Gastroesophageal sphincter (tissue), 4 donors: ENCODE results near the gene LGR5. TPM values are rescaled to one million over a fixed set of nuclear protein-coding genes. Genes with fewer than 3 reads are reported as not detected.

Source experiments
- ATAC-seq: fragments of 150-250 bp; one replicate; pipeline ENCODE4 v1.9.1; 2016; ENCODE audit warnings: mild to moderate bottlenecking, moderate library complexity
- H3K27ac ChIP-seq, 4 donors: fragments of 200-600 bp; sonication (generic) in 3 of 4; 1 replicate in 3 of 4; 2 replicates in 1 of 4; pipeline ENCODE4 v1.5.1; 2016 to 2019
- H3K27me3 ChIP-seq: fragments of 200-600 bp; sonication (generic); one replicate; pipeline ENCODE4 v1.5.1; 2019
- H3K36me3 ChIP-seq, 2 donors: fragments of 200-600 bp; sonication (generic); one replicate each; pipeline ENCODE4 v1.5.1; 2019; ENCODE audit warnings: control low read depth in 1 of 2
- H3K4me1 ChIP-seq, 3 donors: fragments of 200-600 bp; sonication (generic); 1 replicate in 2 of 3; 2 replicates in 1 of 3; pipeline ENCODE4 v1.5.1; 2016 to 2019; ENCODE audit warnings: control low read depth in 2 of 3
- H3K4me3 ChIP-seq, 2 donors: fragments of 200-600 bp; sonication (generic); one replicate each; pipeline ENCODE4 v1.5.1; 2019; ENCODE audit warnings: mild to moderate bottlenecking in 1 of 2, moderate library complexity in 1 of 2
- H3K9me3 ChIP-seq, 3 donors: fragments of 200-600 bp; sonication (generic); one replicate each; pipeline ENCODE4 v1.5.1; 2017 to 2019; ENCODE audit warnings: control low read depth in 2 of 3
- EP300 ChIP-seq: sonication (generic); formaldehyde crosslinking; IDR thresholded peaks from one replicate; pipeline ENCODE4 v1.6.1; 2017; ENCODE audit warnings: antibody characterized with exemption, mild to moderate bottlenecking
- POLR2A ChIP-seq, 2 donors: fragments of 450-650 bp; IDR thresholded peaks; one replicate each; pipeline ENCODE4 v1.6.1; 2017; ENCODE audit warnings: antibody characterized with exemption in 2 of 2, mild to moderate bottlenecking in 2 of 2, moderate library complexity in 1 of 2
- POLR2AphosphoS5 ChIP-seq: sonication (generic); formaldehyde crosslinking; IDR thresholded peaks from one replicate; pipeline ENCODE4 v1.6.1; 2017; ENCODE audit warnings: antibody characterized with exemption
- WGBS, 2 donors: methylation state at CpG; one replicate each; pipeline ENCODE4 v1.1.5; 2018; ENCODE audit warnings: low coverage in 1 of 2; 5-methylcytosine and 5-hydroxymethylcytosine counted together
- total RNA-seq, 4 donors: library from RNA; depleted of rRNA; stranded (reverse); fragments of >200 nt; gene quantifications; one replicate each; pipeline ENCODE4 v1.1.0, GENCODE V29; 2016
- TF ChIP-seq, protein P1 (sequence below), 4 experiments: fragments of 200-600 bp in 2 of 4; fragments of 450-650 bp in 2 of 4; sonication (generic) in 1 of 4; IDR thresholded peaks; one replicate each; pipeline ENCODE4 v1.5.1; 2017 to 2019; ENCODE audit warnings: antibody characterized with exemption in 4 of 4, mild to moderate bottlenecking in 2 of 4, moderate library complexity in 2 of 4

Gene LGR5
- total RNA-seq, 4 donors from 2014 or later: 0.12 to 0.47 (median 0.40) TPM; not detected in 1

DNA sequence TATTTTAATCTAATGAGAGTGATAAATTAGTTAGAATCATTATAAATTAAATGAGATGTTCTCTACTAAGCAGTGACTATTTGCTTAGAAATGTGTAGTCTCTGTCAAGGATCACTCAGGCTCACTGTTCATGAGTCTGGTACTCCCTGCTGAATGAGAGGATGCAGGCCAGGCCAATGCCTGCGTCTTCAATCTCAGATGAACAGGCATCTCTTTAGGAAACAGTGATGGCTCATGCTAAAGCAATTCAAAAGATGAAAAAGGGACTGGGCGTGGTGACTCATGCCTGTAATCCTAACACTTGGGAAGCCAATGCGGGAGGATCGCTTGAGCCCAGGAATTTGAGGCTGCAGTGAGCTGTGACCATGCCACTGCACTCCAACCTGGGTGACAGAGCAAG, 117.3 kb downstream of the LGR5 start:
- no peak overlapping the region for H3K4me3 ChIP-seq
- no peaks in the 10 kb centered on the region for H3K27me3 ChIP-seq
- no peaks in the 10 kb centered on the region for H3K9me3 ChIP-seq

DNA sequence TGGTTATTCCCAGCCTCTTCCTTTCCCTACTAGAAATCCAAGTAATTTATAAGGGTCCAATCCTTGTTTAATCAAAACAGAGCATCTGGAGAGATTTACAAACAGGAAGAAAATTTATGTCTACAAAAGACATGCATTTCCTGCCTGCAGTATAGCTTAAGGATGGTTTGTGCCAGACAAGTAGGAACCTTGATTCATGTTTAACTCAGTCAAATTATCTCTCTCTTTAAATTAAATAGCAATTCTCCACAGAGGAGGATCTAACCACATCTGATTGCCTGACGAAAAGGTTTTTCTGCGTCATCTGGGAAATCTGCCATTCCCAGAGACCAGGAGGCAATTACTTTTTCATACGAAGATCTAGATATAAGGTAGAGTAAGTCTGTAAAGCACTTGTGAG, 118.8 kb downstream of the LGR5 start:
- no peak overlapping the region for H3K4me3 ChIP-seq
- H3K27ac ChIP-seq: no peak overlapping the region
- H3K9me3 ChIP-seq: no peaks in the 10 kb centered on the region
- no peaks in the 10 kb centered on the region for H3K27me3 ChIP-seq
- no peaks in the 10 kb centered on the region for H3K4me1 ChIP-seq
- no peak for ATAC-seq
- 38 to 85% methylated on average over 3 of the region's 3 CpGs for WGBS, 2 donors
- no peak for TF ChIP-seq POLR2AphosphoS5
- no peak for TF ChIP-seq POLR2A (IDR thresholded peaks at IDR 0.05)
- TF ChIP-seq, protein P1, sequence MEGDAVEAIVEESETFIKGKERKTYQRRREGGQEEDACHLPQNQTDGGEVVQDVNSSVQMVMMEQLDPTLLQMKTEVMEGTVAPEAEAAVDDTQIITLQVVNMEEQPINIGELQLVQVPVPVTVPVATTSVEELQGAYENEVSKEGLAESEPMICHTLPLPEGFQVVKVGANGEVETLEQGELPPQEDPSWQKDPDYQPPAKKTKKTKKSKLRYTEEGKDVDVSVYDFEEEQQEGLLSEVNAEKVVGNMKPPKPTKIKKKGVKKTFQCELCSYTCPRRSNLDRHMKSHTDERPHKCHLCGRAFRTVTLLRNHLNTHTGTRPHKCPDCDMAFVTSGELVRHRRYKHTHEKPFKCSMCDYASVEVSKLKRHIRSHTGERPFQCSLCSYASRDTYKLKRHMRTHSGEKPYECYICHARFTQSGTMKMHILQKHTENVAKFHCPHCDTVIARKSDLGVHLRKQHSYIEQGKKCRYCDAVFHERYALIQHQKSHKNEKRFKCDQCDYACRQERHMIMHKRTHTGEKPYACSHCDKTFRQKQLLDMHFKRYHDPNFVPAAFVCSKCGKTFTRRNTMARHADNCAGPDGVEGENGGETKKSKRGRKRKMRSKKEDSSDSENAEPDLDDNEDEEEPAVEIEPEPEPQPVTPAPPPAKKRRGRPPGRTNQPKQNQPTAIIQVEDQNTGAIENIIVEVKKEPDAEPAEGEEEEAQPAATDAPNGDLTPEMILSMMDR (IDR thresholded peaks at IDR 0.05): no peak
- TF ChIP-seq EP300: no peak
- H3K36me3 ChIP-seq: no peaks in the 10 kb centered on the region

More for the DNA sequence above, 117.3 kb downstream of the LGR5 start:
- H3K27ac ChIP-seq: no peak overlapping the region
- TF ChIP-seq, protein P1 (IDR thresholded peaks at IDR 0.05): no peak
- TF ChIP-seq EP300 (no peak), POLR2A (IDR thresholded peaks at IDR 0.05) (no peak), POLR2AphosphoS5 (no peak)
- no peak for ATAC-seq
- H3K4me1 ChIP-seq: no peaks in the 10 kb centered on the region
- H3K36me3 ChIP-seq: no peaks in the 10 kb centered on the region
- 67 to 74% methylated on average over 3 to 4 of the region's 4 CpGs for WGBS, 2 donors

DNA sequence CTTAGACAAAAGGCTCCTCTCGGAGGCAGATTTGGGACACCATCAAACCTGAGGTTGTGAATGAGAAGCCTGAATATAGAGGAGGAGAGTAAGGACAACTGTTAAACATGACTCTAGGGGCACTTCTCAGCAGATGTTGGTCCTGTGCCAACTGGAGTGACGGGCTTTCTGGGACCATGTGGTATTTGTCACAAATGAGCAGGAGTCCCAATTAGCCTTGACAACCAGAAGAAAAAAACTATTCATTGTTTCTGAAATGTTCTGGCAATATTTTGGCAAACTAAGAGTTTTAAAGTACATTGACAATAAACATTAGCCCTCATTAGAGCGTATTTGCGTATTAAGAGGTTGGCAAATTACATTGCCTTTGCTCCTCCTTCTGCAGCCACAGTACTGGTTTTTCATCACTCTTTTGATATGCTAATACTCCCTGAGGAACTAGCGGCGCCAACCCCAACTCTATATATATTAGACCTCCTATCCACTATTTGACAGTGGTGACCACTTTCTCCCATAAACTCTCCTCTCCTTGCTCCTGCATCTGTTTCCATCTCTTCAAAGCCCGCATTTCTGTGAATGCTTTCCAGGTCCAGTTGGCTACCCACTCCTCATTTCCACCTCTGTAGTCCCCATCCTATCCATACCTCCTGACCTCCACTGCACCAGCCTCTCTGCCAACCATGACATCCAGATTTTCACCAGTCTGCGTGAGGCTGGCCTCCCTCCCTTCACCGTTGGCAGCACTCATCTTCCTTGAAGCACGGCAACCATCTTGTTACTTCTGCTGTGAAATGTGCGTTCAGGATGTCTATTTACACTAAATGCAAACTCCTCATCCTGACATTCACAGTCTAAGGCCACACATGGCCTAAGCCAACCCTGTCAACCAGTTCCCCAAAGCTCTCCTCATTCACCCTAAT, 123.3 kb downstream of the LGR5 start:
- Histone ChIP-seq H3K27me3 (no peaks in the 10 kb centered on the region), H3K4me1 (no peaks in the 10 kb centered on the region), H3K9me3 (no peaks in the 10 kb centered on the region), H3K4me3 (no peak overlapping the region), H3K27ac (no peak overlapping the region), H3K36me3 (no peaks in the 10 kb centered on the region)
- no peak for ATAC-seq
- 47 to 62% methylated on average over 10 to 11 of the region's 11 CpGs for whole genome bisulfite sequencing, 2 donors
- TF ChIP-seq POLR2A (IDR thresholded peaks at IDR 0.05): no peak
- TF ChIP-seq POLR2AphosphoS5: no peak
- TF ChIP-seq, protein P1 (IDR thresholded peaks at IDR 0.05): no peak
- TF ChIP-seq EP300: no peak

DNA sequence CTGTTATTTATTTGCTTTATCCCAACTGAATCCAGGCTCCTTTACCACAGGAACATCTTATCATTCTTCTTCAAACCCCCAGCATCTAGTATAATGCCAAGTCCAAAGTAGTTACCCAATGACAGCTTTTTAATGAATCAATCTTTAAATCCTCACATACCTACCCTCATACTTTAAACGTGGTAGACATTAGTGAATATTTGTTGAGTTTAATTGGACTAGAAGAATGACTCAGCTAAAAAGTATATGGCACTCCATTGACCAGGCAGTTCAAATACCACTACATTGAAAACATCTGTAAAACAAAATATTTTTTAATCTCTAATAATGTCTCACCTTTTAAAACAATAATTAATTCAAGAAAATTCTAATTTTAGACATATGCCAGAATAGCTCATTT, 125.9 kb downstream of the LGR5 start:
- H3K27ac ChIP-seq: no peak overlapping the region
- TF ChIP-seq EP300 (no peak), POLR2AphosphoS5 (no peak), POLR2A (IDR thresholded peaks at IDR 0.05) (no peak)
- TF ChIP-seq, protein P1 (IDR thresholded peaks at IDR 0.05): no peak
- no peak for ATAC-seq
- H3K4me3 ChIP-seq: no peak overlapping the region
- WGBS, 2 donors: 41 to 57% methylated on average over 1 of the region's 1 CpG
- no peaks in the 10 kb centered on the region for H3K9me3 ChIP-seq
- H3K4me1 ChIP-seq: no peaks in the 10 kb centered on the region
- H3K27me3 ChIP-seq: peaks cover 8% of the 10 kb centered on the region
- H3K36me3 ChIP-seq: no peaks in the 10 kb centered on the region

DNA sequence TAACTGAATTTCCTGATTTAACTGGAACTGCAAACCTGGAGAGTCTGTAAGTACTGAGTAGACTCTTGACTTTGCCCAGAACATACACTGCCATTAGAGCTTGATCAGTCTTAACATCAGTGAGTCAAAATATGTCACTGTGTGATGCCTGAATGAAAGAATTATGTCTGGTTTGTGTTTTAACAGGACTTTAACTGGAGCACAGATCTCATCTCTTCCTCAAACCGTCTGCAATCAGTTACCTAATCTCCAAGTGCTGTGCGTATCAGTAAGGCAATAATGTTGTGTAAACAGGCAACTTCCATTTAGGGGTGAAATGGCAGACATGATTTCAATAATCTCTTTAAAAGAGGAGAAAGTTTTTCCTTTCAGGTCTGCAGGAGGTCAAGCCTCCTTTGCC, 127.1 kb downstream of the LGR5 start:
- Histone ChIP-seq H3K4me1 (no peaks in the 10 kb centered on the region), H3K9me3 (no peaks in the 10 kb centered on the region), H3K4me3 (no peak overlapping the region), H3K27ac (no peak overlapping the region), H3K27me3 (peaks cover 8% of the 10 kb centered on the region), H3K36me3 (no peaks in the 10 kb centered on the region)
- TF ChIP-seq POLR2A (IDR thresholded peaks at IDR 0.05) (no peak), POLR2AphosphoS5 (no peak), EP300 (no peak)
- TF ChIP-seq, protein P1 (IDR thresholded peaks at IDR 0.05): no peak
- no peak for ATAC-seq
- WGBS, 2 donors: 45 to 58% methylated on average over 2 of the region's 2 CpGs
